ENCODE data around the gene MT1M. TPM values are rescaled to one million over a fixed set of nuclear protein-coding genes. Genes with fewer than 3 reads are reported as not detected.
A peak's percentile ranks its signal among the peaks of the same experiment; 100 is the strongest.

MT1M gene
- total and polyA plus RNA-seq, 2 of the 8 experiments (the other 6 are each of a cell fraction or from before 2014, with no cell fraction given): 2.1 TPM; not detected in 1

- ChIA-PET POLR2A (ENCODE audit: partially characterized antibody) (interaction anchor here (0.6 kb wide), 1 partner anchor 47 kb away, joined by 4 read pairs; no protein-coding TSS in a partner anchor), CTCF (ENCODE audit: partially characterized antibody) (interaction anchor here (0.8 to 2.0 kb wide), 7 partner anchors 11 to 63 kb away, joined by 3 to 11 read pairs (median 3); no protein-coding TSS in a partner anchor)
- peaks cover 8% of the 10 kb centered on the region; the same call in 1 of the 2 replicates for H3K23me2 ChIP-seq (ENCODE audit: low read depth, low read length)
- no peaks in the 10 kb centered on the region for H3K79me2 ChIP-seq (ENCODE audit: control insufficient read depth in 1 of 2, insufficient read depth in 2 of 2, low read length in 2 of 2)
- peaks cover 20 to 52% (median 43%) of the 10 kb centered on the region in 4 experiments for H3K27me3 ChIP-seq (replicated peaks in 1 of 4; ENCODE audit: control insufficient read depth in 3 of 4, extremely low read depth in 1 of 4, insufficient read depth in 3 of 4, low read length in 3 of 4)
- no peak within 1 kb of the TSS for H4K8ac ChIP-seq (ENCODE audit: extremely low read depth, insufficient read depth, low read length)
- H2BK5ac ChIP-seq (ENCODE audit: low read depth, low read length): no peak within 1 kb of the TSS
- H3K9ac ChIP-seq (replicated peaks in 1 of 4; ENCODE audit: extremely low read depth in 1 of 4, low read depth in 3 of 4, low read length in 3 of 4): no peak within 1 kb of the TSS; a peak in 1 of 7 replicates
- H4K91ac ChIP-seq (replicated peaks; ENCODE audit: insufficient read length, low read length): no peak within 1 kb of the TSS
- no peaks in the 10 kb centered on the region for H3K79me1 ChIP-seq (ENCODE audit: low read depth, low read length)
- H3K4me2 ChIP-seq (ENCODE audit: insufficient read depth in 1 of 2, low read depth in 2 of 2, low read length in 2 of 2): peak within 1 kb of the TSS; percentile 88 to 92
- H3K36me3 ChIP-seq (ENCODE audit: control insufficient read depth in 2 of 4, insufficient read depth in 4 of 4, low read length in 3 of 4): no peaks in the 10 kb centered on the region
- no peaks in the 10 kb centered on the region for H3K9me3 ChIP-seq (ENCODE audit: insufficient read depth in 2 of 2, low read depth in 1 of 2, low read length in 1 of 2)
- H3K56ac ChIP-seq (replicated peaks; ENCODE audit: insufficient read length, low read depth, low read length): no peak within 1 kb of the TSS
- H3K18ac ChIP-seq (ENCODE audit: extremely low read depth, low read length): peak within 1 kb of the TSS; percentile 32; the same call in 1 of the 2 replicates
- no peak within 1 kb of the TSS for H2BK20ac ChIP-seq (ENCODE audit: low read length)
- FAIRE-seq (no peak), DNase-seq (ENCODE audit: low read depth in 1 of 2, low spot score in 2 of 2) (peak in 1 of 2 experiments; percentile 64)
- H3K4me3 ChIP-seq (ENCODE audit: extremely low read depth in 1 of 4, insufficient read depth in 2 of 4, low read depth in 3 of 4, low read length in 4 of 4): peak within 1 kb of the TSS; percentile 28 to 65 (median 38)
- no peak within 1 kb of the TSS for H2BK12ac ChIP-seq (ENCODE audit: low read depth, low read length)
- H3K14ac ChIP-seq (ENCODE audit: insufficient read length): no peak within 1 kb of the TSS
- no peak within 1 kb of the TSS for H3K4ac ChIP-seq (replicated peaks; ENCODE audit: insufficient read length, low read depth, low read length)
- H2AK5ac ChIP-seq (ENCODE audit: low read depth, low read length): no peak within 1 kb of the TSS
- H3K4me1 ChIP-seq (replicated peaks in 1 of 4; ENCODE audit: control insufficient read depth in 3 of 4, insufficient read depth in 4 of 4, low read length in 3 of 4): peaks cover 0 to 13% (median 4%) of the 10 kb centered on the region in 4 experiments; a peak in 5 of 7 replicates
- 11% methylated on average over 65 of the region's 87 CpGs; no CpG with 5 or more reads in 1 of the 2 experiments for WGBS, 2 experiments (ENCODE audit: extremely low coverage in 1 of 2, insufficient coverage in 1 of 2, insufficient read length in 1 of 2, insufficient replicate concordance in 2 of 2, low coverage in 1 of 2, low lambda C conversion rate in 2 of 2, missing lambda C conversion rate in 1 of 2)
- no peak within 1 kb of the TSS for H3K23ac ChIP-seq (ENCODE audit: insufficient read length)
- no peak within 1 kb of the TSS for H3K27ac ChIP-seq (ENCODE audit: low read depth, low read length)
- H2BK15ac ChIP-seq (ENCODE audit: low read length): no peak within 1 kb of the TSS
- H2AFZ ChIP-seq (ENCODE audit: low read length): 0 out of 2 replicates have a peak within 1 kb of the TSS, but pooled peaks have one; percentile 34
- H4K20me1 ChIP-seq (replicated peaks in 1 of 2; ENCODE audit: control insufficient read depth in 1 of 2, insufficient read depth in 2 of 2, low read length in 2 of 2): peaks cover 2 to 4% of the 10 kb centered on the region in 2 experiments
- H2BK120ac ChIP-seq (replicated peaks; ENCODE audit: low read depth, low read length): no peak within 1 kb of the TSS
- H4K5ac ChIP-seq (ENCODE audit: insufficient read length, low read depth, low read length): no peak within 1 kb of the TSS
- no peak for TF ChIP-seq SP2 (IDR thresholded peaks at IDR 0.05; ENCODE audit: low read length)
- TF ChIP-seq CTBP2 (IDR thresholded peaks at IDR 0.05; ENCODE audit: borderline replicate concordance, insufficient read depth, insufficient read length, low read length): no peak
- TF ChIP-seq SP4 (IDR thresholded peaks at IDR 0.05; ENCODE audit: low read length): no peak
- TF ChIP-seq JUND (IDR thresholded peaks at IDR 0.05; ENCODE audit: low read length): no peak
- TF ChIP-seq EP300 (IDR thresholded peaks at IDR 0.05; ENCODE audit: borderline replicate concordance in 1 of 2, low read depth in 2 of 2, low read length in 2 of 2): no peak
- no peak for TF ChIP-seq NRF1 (IDR thresholded peaks at IDR 0.05; ENCODE audit: low read depth, low read length)
- TF ChIP-seq BRCA1 (IDR thresholded peaks at IDR 0.05; ENCODE audit: low read depth, low read length): no peak
- TF ChIP-seq KDM5A (IDR thresholded peaks at IDR 0.05; ENCODE audit: low read length): no peak
- no peak for TF ChIP-seq RAD21 (IDR thresholded peaks at IDR 0.05 in 1 of 2, conservative IDR thresholded peaks at IDR 0.05 in 1 of 2; ENCODE audit: low read depth in 2 of 2, low read length in 2 of 2)
- TF ChIP-seq GTF2F1 (IDR thresholded peaks at IDR 0.05; ENCODE audit: borderline replicate concordance, low read depth, low read length): no peak
Measured at GRCh38 chr16:56589141-56590039, 43.1 kb upstream of the MT1M start, which contains the start of gene MT3. MT3 (plus strand) TSS chr16:56589528; CDS start chr16:56589591, 63 bp downstream.

Measured in H1 (cell line).